ENCODE measurements around the gene SGCD. TPM values are rescaled to one million over a fixed set of nuclear protein-coding genes. Genes with fewer than 3 reads are reported as not detected.

SGCD gene
- total RNA-seq, 1 experiment from 2014 or later, result not detected

GRCh38 chr5:156474251-156474650, 147.3 kb downstream of the SGCD start:
- Histone ChIP-seq H4K20me1 (ENCODE audit: insufficient read depth) (no peaks in the 10 kb centered on the region), H3K4me2 (ENCODE audit: low read length) (no peak overlapping the region), H3K36me3 (ENCODE audit: control insufficient read depth in 1 of 2, insufficient read depth in 2 of 2, low read length in 2 of 2) (no peaks in the 10 kb centered on the region), H3K9me2 (ENCODE audit: insufficient read depth) (no peaks in the 10 kb centered on the region), H3K4me3 (replicated peaks in 1 of 2; ENCODE audit: low read depth in 1 of 2, low read length in 2 of 2) (no peak overlapping the region), H3K9me3 (ENCODE audit: control insufficient read depth in 1 of 2, insufficient read depth in 1 of 2, low read depth in 1 of 2, low read length in 2 of 2) (no peaks in the 10 kb centered on the region; a peak in 1 of 4 replicates), H3K9ac (ENCODE audit: low read length) (no peak overlapping the region), H3K79me2 (ENCODE audit: insufficient read depth, low read length) (no peaks in the 10 kb centered on the region), H2AFZ (ENCODE audit: low read depth, low read length, poor library complexity, severe bottlenecking) (no peak overlapping the region), H3K27me3 (ENCODE audit: insufficient read depth, low read length) (no peaks in the 10 kb centered on the region), H3K27ac (ENCODE audit: low read depth, low read length) (no peak overlapping the region), H3K4me1 (ENCODE audit: control insufficient read depth in 1 of 2, insufficient read depth in 2 of 2, low read length in 2 of 2) (no peaks in the 10 kb centered on the region)
- ATAC-seq, result no peak
- TF ChIP-seq ZNF274 (IDR thresholded peaks at IDR 0.05; ENCODE audit: low read depth, low read length) (no peak), EZH2phosphoT487 (IDR thresholded peaks at IDR 0.05; ENCODE audit: borderline replicate concordance) (no peak), RAD21 (IDR thresholded peaks at IDR 0.05; ENCODE audit: low read depth) (no peak), SIN3A (IDR thresholded peaks at IDR 0.05; ENCODE audit: low read depth) (no peak), ZBTB33 (IDR thresholded peaks at IDR 0.05; ENCODE audit: extremely low read depth, insufficient replicate concordance, low read length) (no peak), TCF7L2 (IDR thresholded peaks at IDR 0.05; ENCODE audit: borderline replicate concordance, extremely low read depth, insufficient read depth, insufficient read length) (no peak), FOSL1 (IDR thresholded peaks at IDR 0.05; ENCODE audit: low read depth) (no peak), ZFX (IDR thresholded peaks at IDR 0.05) (no peak), JUND (IDR thresholded peaks at IDR 0.05) (no peak), SP1 (IDR thresholded peaks at IDR 0.05; ENCODE audit: low read depth) (no peak), REST (IDR thresholded peaks at IDR 0.05; ENCODE audit: low read depth) (no peak), EZH2 (IDR thresholded peaks at IDR 0.05) (no peak), SRF (IDR thresholded peaks at IDR 0.05; ENCODE audit: low read depth) (no peak), YY1 (IDR thresholded peaks at IDR 0.05; ENCODE audit: extremely low read depth, insufficient replicate concordance, low read depth, low read length) (no peak), CBX3 (IDR thresholded peaks at IDR 0.05; ENCODE audit: low read depth) (no peak), POLR2A (IDR thresholded peaks at IDR 0.05; ENCODE audit: borderline replicate concordance, extremely low read depth, insufficient read depth, insufficient read length) (no peak), POLR2AphosphoS5 (IDR thresholded peaks at IDR 0.05; ENCODE audit: low read depth, low read length) (no peak)
- TF ChIP-seq, protein P1, sequence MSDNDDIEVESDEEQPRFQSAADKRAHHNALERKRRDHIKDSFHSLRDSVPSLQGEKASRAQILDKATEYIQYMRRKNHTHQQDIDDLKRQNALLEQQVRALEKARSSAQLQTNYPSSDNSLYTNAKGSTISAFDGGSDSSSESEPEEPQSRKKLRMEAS (IDR thresholded peaks at IDR 0.05), result no peak
- TF ChIP-seq, protein P2, sequence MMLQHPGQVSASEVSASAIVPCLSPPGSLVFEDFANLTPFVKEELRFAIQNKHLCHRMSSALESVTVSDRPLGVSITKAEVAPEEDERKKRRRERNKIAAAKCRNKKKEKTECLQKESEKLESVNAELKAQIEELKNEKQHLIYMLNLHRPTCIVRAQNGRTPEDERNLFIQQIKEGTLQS (IDR thresholded peaks at IDR 0.05), result no peak
- RAD21 ChIA-PET (ENCODE audit: low non-redundant PET in 1 of 2, low total read pairs in 2 of 2, uncharacterized antibody in 2 of 2, unreplicated experiment in 2 of 2), result no interaction called here
- POLR2A ChIA-PET, result no interaction called here
- intact Hi-C loops (cut with micrococcal nuclease), result no loop called here
- DNase-seq (ENCODE audit: low read depth, low spot score), result no peak
- BruUV-seq (replicated peaks), result no TSS peak
- CTCF ChIA-PET, result no interaction called here

Measured in HCT116 (cell line).